ENCODE measurements around the gene NTF3.

Gene NTF3

GRCh38 chr12:5459051-5459782 is 27.3 kb downstream of the NTF3 start:
- DNase-seq: no peak

GRCh38 chr12:5460817-5461216 is 28.9 kb downstream of the NTF3 start:
- DNase-seq: no peak

- DNase-seq: no peak
Observed at GRCh38 chr12:5461966-5462365, 30.1 kb downstream of the NTF3 start.

GRCh38 chr12:5464096-5464495 is 32.2 kb downstream of the NTF3 start:
- DNase-seq: no peak

GRCh38 chr12:5465384-5465783 is 33.5 kb downstream of the NTF3 start:
- DNase-seq: no peak

- DNase-seq: no peak
Observed at GRCh38 chr12:5466521-5466960, 34.6 kb downstream of the NTF3 start.

GRCh38 chr12:5467931-5468330 is 36.0 kb downstream of the NTF3 start:
- DNase-seq: no peak

- no peak for DNase-seq
Observed at GRCh38 chr12:5470221-5470620, 38.3 kb downstream of the NTF3 start.

GRCh38 chr12:5470703-5471102 is 38.8 kb downstream of the NTF3 start:
- DNase-seq: no peak

- DNase-seq: no peak
Observed at GRCh38 chr12:5473076-5473782, 41.3 kb downstream of the NTF3 start.

GRCh38 chr12:5473783-5474116 is 41.8 kb downstream of the NTF3 start:
- DNase-seq: no peak

GRCh38 chr12:5476356-5476755 is 44.4 kb downstream of the NTF3 start:
- DNase-seq: no peak

GRCh38 chr12:5478081-5478706 is 46.3 kb downstream of the NTF3 start:
- no peak for DNase-seq

- no peak for DNase-seq
Observed at GRCh38 chr12:5479761-5480160, 47.9 kb downstream of the NTF3 start.

GRCh38 chr12:5480218-5480937 is 48.5 kb downstream of the NTF3 start:
- DNase-seq: no peak

GRCh38 chr12:5480938-5481303 is 49.0 kb downstream of the NTF3 start:
- DNase-seq: no peak

- no peak for DNase-seq
Observed at GRCh38 chr12:5481645-5482044, 49.7 kb downstream of the NTF3 start.

- DNase-seq: no peak
Observed at GRCh38 chr12:5484426-5484825, 52.5 kb downstream of the NTF3 start.

- DNase-seq: no peak
Observed at GRCh38 chr12:5485454-5485853, 53.5 kb downstream of the NTF3 start.

- no peak for DNase-seq
Observed at GRCh38 chr12:5487076-5487475, 55.2 kb downstream of the NTF3 start.

- DNase-seq: no peak
Observed at GRCh38 chr12:5487948-5488625, 56.2 kb downstream of the NTF3 start.

- no peak for DNase-seq
Observed at GRCh38 chr12:5488626-5488955, 56.7 kb downstream of the NTF3 start.

GRCh38 chr12:5489017-5489416 is 57.1 kb downstream of the NTF3 start:
- DNase-seq: no peak

Measured in T-helper 9 cell (primary cell).